ENCODE results near the gene ZNF280B.
"Not testable (repeated sequence)": the region's sequence is repeated elsewhere in the genome, so short reads cannot be mapped to it uniquely, and the experiment has no call there.

Gene ZNF280B

DNA sequence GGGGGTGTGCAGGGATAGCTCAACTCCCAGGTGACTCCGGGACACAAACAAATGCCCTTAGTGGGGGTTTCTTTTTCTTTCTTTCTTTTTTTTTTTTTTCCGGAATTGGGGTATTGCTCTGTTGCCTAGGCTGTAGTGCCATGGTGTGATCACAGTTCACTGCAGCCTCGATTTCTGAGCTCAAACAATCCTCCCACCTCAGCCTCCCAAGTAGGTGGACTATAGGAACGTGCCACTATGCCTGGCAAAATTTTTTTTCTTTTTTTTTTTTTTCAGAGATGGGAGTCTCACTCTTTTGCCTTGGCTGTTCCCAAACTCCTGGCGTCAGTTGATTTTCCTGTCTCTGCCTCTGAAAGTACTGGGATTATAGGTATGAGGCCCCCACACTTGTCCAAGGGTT, 25.3 kb upstream of the ZNF280B start:
- DNase-seq (ENCODE audit: low read depth) = no peak

DNA sequence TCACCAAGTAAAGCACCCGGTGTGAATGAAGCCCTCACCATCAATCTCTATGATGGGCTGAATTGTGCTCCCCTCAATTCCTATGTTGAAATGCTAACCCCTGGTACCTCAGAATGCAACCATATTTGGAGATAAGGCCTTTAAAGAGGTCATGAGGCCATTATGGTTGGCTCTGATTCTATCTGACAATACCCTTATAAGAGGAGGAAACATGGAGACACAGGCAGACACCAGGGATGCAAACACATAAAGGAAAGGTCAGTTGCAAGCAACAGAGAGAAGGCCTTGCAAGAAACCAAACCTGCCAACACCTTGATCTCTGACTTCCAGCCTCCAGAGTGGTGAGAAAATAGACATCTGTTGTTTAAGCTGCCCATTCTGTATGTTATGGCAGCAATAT, 24.9 kb upstream of the ZNF280B start:
- DNase-seq (ENCODE audit: low read depth) = no peak
- Histone ChIP-seq H3K36me3 (ENCODE audit: control insufficient read depth, insufficient read depth, low read length, severe bottlenecking) (no peaks in the 10 kb centered on the region), H3K9ac (ENCODE audit: low read length) (no peak overlapping the region), H3K27me3 (replicated peaks; ENCODE audit: control insufficient read depth, insufficient read depth, low read length) (peaks cover 3% of the 10 kb centered on the region), H3K4me3 (ENCODE audit: low read length) (no peak overlapping the region), H3K9me3 (ENCODE audit: control insufficient read depth, low read length) (no peaks in the 10 kb centered on the region), H3K4me1 (ENCODE audit: control insufficient read depth, insufficient read depth, low read length) (no peaks in the 10 kb centered on the region)

More for the DNA sequence above, 25.3 kb upstream of the ZNF280B start:
- H3K27me3 ChIP-seq (replicated peaks; ENCODE audit: control insufficient read depth, insufficient read depth, low read length) = peaks cover 6% of the 10 kb centered on the region
- H3K36me3 ChIP-seq (ENCODE audit: control insufficient read depth, insufficient read depth, low read length, severe bottlenecking) = no peaks in the 10 kb centered on the region
- H3K4me3 ChIP-seq (ENCODE audit: low read length) = no peak overlapping the region
- H3K9ac ChIP-seq (ENCODE audit: low read length) = no peak overlapping the region
- no peaks in the 10 kb centered on the region for H3K4me1 ChIP-seq (ENCODE audit: control insufficient read depth, insufficient read depth, low read length)
- no peaks in the 10 kb centered on the region for H3K9me3 ChIP-seq (ENCODE audit: control insufficient read depth, low read length)

GRCh38 chr22:22532547-22533071, 24.1 kb upstream of the ZNF280B start:
- H3K36me3 ChIP-seq (ENCODE audit: control insufficient read depth, insufficient read depth, low read length, severe bottlenecking); H3K4me1 ChIP-seq (ENCODE audit: control insufficient read depth, insufficient read depth, low read length); DNase-seq (ENCODE audit: low read depth); H3K4me3 ChIP-seq (ENCODE audit: low read length); H3K27me3 ChIP-seq (replicated peaks; ENCODE audit: control insufficient read depth, insufficient read depth, low read length); H3K9me3 ChIP-seq (ENCODE audit: control insufficient read depth, low read length); H3K9ac ChIP-seq (ENCODE audit: low read length): not testable (repeated sequence)

- DNase-seq (ENCODE audit: low read depth) = no peak
These were observed 23.4 kb upstream of the ZNF280B start for GRCh38 chr22:22531770-22532546.

GRCh38 chr22:22528780-22529179, 20.2 kb upstream of the ZNF280B start:
- H3K4me1 ChIP-seq (ENCODE audit: control insufficient read depth, insufficient read depth, low read length) = no peaks in the 10 kb centered on the region
- peaks cover 2% of the 10 kb centered on the region for H3K27me3 ChIP-seq (replicated peaks; ENCODE audit: control insufficient read depth, insufficient read depth, low read length)
- no peak overlapping the region for H3K4me3 ChIP-seq (ENCODE audit: low read length)
- no peaks in the 10 kb centered on the region for H3K9me3 ChIP-seq (ENCODE audit: control insufficient read depth, low read length)
- DNase-seq (ENCODE audit: low read depth) = no peak
- no peak overlapping the region for H3K9ac ChIP-seq (ENCODE audit: low read length)
- no peaks in the 10 kb centered on the region for H3K36me3 ChIP-seq (ENCODE audit: control insufficient read depth, insufficient read depth, low read length, severe bottlenecking)

More at GRCh38 chr22:22531770-22532546, 23.4 kb upstream of the ZNF280B start:
- no peaks in the 10 kb centered on the region for H3K4me1 ChIP-seq (ENCODE audit: control insufficient read depth, insufficient read depth, low read length)
- H3K36me3 ChIP-seq (ENCODE audit: control insufficient read depth, insufficient read depth, low read length, severe bottlenecking) = no peaks in the 10 kb centered on the region
- H3K4me3 ChIP-seq (ENCODE audit: low read length) = no peak overlapping the region
- no peaks in the 10 kb centered on the region for H3K9me3 ChIP-seq (ENCODE audit: control insufficient read depth, low read length)
- no peak overlapping the region for H3K9ac ChIP-seq (ENCODE audit: low read length)
- no peaks in the 10 kb centered on the region for H3K27me3 ChIP-seq (replicated peaks; ENCODE audit: control insufficient read depth, insufficient read depth, low read length)

- Histone ChIP-seq H3K36me3 (ENCODE audit: control insufficient read depth, insufficient read depth, low read length, severe bottlenecking) (no peaks in the 10 kb centered on the region), H3K9ac (ENCODE audit: low read length) (no peak overlapping the region), H3K27me3 (replicated peaks; ENCODE audit: control insufficient read depth, insufficient read depth, low read length) (peaks cover 9% of the 10 kb centered on the region), H3K4me3 (ENCODE audit: low read length) (no peak overlapping the region), H3K4me1 (ENCODE audit: control insufficient read depth, insufficient read depth, low read length) (no peaks in the 10 kb centered on the region), H3K9me3 (ENCODE audit: control insufficient read depth, low read length) (no peaks in the 10 kb centered on the region)
- no peak for DNase-seq (ENCODE audit: low read depth)
These were observed 18.8 kb upstream of the ZNF280B start for GRCh38 chr22:22527312-22527711.

DNA sequence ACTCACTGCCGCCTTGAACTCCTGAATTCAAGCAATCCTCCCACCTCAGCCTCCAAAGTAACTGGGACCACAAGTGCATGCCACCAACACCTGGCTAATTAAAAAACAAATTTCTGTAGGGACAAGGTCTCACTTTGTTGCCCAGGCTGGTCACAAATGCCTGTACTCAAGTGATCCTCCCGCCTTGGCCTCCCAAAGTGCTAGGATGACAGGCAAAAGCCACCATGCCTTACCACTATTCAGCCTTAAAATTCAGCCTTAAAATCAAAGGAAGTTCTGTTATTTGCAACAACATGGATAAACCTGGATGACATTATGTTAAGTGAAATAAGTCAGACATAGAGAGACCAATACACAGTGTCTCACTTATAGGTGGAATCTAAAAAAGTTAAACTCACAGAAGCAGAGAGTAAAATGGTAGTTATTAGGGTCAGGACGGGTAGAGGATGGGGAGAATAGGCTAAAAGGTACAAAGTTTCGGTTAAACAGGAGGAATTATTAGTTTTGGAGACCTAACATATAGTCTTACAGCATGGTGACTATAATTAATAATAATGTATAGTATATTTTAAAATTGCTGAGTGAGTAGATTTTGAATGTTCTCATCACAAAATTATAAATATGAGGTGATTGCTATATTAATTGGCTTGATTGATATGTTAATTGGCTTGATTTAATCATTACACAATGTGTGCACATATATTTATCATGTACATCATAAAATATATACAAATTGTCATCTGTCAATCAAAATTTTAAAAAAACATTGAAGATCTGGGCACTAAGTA, 17.8 kb upstream of the ZNF280B start:
- no peaks in the 10 kb centered on the region for H3K9me3 ChIP-seq (ENCODE audit: control insufficient read depth, low read length)

DNA sequence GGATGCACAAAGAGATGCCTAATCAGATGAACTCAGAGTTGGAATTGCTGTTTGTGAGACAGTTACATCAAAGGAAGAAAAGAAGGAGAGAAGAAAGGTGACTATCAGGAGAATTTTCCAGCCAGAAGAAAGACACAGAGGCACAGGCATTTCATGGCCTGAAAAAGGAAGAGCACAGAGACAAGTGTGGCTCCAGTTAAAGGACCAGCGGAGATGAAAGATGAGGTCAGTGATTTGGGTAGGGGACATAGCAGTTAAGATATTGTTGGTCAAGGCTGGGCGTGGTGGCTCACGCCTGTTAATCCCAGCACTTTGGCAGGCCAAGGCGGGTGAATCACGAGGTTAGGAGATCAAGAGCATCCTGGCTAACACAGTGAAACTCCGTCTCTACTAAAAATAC, 15.0 kb upstream of the ZNF280B start:
- Histone ChIP-seq H3K4me3 (ENCODE audit: low read length) (no peak overlapping the region), H3K9me3 (ENCODE audit: control insufficient read depth, low read length) (no peaks in the 10 kb centered on the region), H3K9ac (ENCODE audit: low read length) (no peak overlapping the region), H3K36me3 (ENCODE audit: control insufficient read depth, insufficient read depth, low read length, severe bottlenecking) (no peaks in the 10 kb centered on the region), H3K27me3 (replicated peaks; ENCODE audit: control insufficient read depth, insufficient read depth, low read length) (peaks cover 9% of the 10 kb centered on the region), H3K4me1 (ENCODE audit: control insufficient read depth, insufficient read depth, low read length) (peaks cover 4% of the 10 kb centered on the region)
- no peak for DNase-seq (ENCODE audit: low read depth)

More for the DNA sequence above, 17.8 kb upstream of the ZNF280B start:
- no peak for DNase-seq (ENCODE audit: low read depth)
- Histone ChIP-seq H3K4me3 (ENCODE audit: low read length) (no peak overlapping the region), H3K27me3 (replicated peaks; ENCODE audit: control insufficient read depth, insufficient read depth, low read length) (peaks cover 9% of the 10 kb centered on the region), H3K36me3 (ENCODE audit: control insufficient read depth, insufficient read depth, low read length, severe bottlenecking) (no peaks in the 10 kb centered on the region), H3K9ac (ENCODE audit: low read length) (no peak overlapping the region), H3K4me1 (ENCODE audit: control insufficient read depth, insufficient read depth, low read length) (no peaks in the 10 kb centered on the region)

GRCh38 chr22:22521631-22522030, 13.1 kb upstream of the ZNF280B start:
- Histone ChIP-seq H3K4me1 (ENCODE audit: control insufficient read depth, insufficient read depth, low read length) (peaks cover 4% of the 10 kb centered on the region), H3K4me3 (ENCODE audit: low read length) (no peak overlapping the region), H3K27me3 (replicated peaks; ENCODE audit: control insufficient read depth, insufficient read depth, low read length) (peaks cover 12% of the 10 kb centered on the region), H3K9ac (ENCODE audit: low read length) (no peak overlapping the region), H3K36me3 (ENCODE audit: control insufficient read depth, insufficient read depth, low read length, severe bottlenecking) (no peaks in the 10 kb centered on the region), H3K9me3 (ENCODE audit: control insufficient read depth, low read length) (no peaks in the 10 kb centered on the region)
- no peak for DNase-seq (ENCODE audit: low read depth)

DNA sequence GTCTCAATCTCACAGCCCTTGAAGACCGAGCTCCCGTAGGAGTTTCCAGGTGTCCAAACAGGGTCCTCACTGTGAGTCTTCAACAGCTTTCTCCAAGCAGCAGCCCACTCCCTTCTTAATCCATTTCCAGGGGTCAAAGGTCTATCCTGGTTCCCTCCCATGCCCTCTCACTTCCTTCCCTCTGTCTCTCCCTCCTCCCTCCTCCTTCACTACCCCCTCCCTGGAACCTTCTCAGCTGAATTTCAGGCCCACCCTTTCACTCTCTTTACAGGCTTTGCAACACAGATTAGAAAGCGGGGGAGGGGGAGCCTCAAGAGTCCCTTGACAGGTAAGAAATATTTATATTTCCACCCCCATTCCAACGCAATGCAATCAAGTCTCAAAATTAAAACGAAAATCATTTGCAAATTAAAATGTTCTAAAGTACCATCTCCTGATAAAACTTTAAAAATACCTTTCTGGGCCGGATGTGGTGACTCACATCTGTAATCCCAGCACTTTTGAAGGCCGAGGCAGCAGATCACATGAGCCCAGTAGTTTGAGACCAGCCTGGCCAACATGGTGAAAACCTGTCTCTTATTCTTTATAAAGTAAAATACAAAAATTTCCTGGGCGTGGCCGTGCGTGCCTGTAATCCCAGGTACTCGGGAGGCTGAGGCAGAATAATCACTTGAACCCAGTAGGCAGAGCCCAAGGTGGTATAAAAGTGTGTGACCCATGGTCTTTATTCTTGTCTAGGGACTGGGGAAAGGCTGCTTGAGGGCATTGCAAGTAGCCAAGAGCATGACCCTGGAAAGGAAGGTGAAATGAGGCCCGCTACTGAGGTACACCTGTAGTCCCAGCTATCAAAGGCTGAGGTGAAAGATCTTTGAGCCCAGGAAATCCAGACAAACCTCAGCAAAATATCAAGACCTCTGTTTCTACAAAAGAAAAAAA, 12.4 kb upstream of the ZNF280B start:
- peaks cover 4% of the 10 kb centered on the region for H3K4me1 ChIP-seq (ENCODE audit: control insufficient read depth, insufficient read depth, low read length)
- H3K9ac ChIP-seq (ENCODE audit: low read length) = no peak overlapping the region
- no peak for DNase-seq (ENCODE audit: low read depth)
- no peaks in the 10 kb centered on the region for H3K36me3 ChIP-seq (ENCODE audit: control insufficient read depth, insufficient read depth, low read length, severe bottlenecking)
- no peaks in the 10 kb centered on the region for H3K9me3 ChIP-seq (ENCODE audit: control insufficient read depth, low read length)
- H3K4me3 ChIP-seq (ENCODE audit: low read length) = no peak overlapping the region
- H3K27me3 ChIP-seq (replicated peaks; ENCODE audit: control insufficient read depth, insufficient read depth, low read length) = peaks cover 16% of the 10 kb centered on the region

Data from adipocyte (in vitro differentiated cells).